ENCODE results near the gene SERINC2.
"Not testable (repeated sequence)": the region's sequence is repeated elsewhere in the genome, so short reads cannot be mapped to it uniquely, and the experiment has no call there.

Gene SERINC2

DNA sequence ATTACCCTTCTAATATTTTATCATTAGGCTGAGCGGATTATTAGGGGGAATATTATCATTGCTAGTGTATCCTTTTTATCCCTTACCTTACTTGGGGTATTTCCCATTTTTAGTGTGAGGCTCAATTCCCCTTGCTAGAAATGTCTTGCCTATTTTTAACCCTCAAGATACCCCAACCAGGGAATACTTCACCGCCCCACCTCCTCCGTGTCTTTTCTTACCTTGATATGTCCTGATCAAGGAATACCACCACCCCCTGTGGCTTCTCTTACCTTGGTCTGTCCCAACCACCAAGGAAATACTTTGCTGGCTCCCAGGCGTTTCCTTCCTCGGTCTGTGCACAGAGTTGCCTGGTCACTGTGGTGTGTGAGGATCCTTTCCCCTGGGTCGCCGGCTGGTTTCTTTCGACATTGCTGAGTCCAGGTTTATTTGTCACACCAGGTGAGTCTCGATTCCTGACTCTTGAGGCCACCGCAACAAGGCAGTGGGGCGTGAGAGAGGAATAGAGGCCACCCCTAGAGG, 57.8 kb downstream of the SERINC2 start:
- no peak for DNase-seq (ENCODE audit: low read depth in 3 of 3)

DNA sequence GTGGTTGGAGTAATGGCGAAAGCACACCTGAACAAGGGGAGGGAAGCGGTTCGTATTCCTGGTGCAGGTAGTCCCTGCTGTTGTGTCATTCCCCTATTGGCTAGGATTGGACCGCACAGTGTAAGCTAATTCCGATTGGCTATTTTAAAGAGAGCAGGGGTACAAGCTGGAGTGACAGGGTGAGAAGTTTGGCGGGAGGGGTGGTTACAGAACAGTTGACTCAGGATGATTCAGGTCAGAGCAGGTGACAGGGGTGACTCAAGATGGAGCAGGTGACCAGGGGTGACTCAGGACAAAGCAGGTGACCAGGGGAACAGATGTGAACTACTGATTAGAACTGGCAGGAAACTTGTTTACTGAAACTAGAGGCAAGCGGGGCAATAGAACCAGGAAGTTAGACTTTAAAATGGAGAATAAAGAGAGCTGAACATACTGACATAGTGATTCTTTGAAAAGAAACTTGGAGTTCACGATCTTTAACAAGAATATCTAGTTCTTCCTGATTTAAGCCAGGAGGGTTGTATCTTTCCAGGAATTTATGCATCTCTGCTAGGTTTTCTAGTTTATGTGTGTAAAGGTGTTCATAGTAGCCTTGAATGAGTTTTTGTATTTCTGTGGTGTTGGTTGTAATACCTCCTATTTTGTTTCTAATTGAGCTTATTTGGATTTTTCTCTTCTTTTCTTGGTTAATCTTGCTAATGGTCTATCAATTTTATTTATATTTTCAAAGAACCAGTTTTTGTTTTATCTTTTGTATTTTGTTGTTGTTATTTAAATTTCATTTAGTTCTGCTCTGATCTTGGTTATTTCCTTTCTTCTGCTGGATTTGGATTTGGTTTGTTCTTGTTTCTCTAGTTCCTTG, 58.7 kb downstream of the SERINC2 start:
- not testable (repeated sequence) for DNase-seq (ENCODE audit: low read depth in 3 of 3)

DNA sequence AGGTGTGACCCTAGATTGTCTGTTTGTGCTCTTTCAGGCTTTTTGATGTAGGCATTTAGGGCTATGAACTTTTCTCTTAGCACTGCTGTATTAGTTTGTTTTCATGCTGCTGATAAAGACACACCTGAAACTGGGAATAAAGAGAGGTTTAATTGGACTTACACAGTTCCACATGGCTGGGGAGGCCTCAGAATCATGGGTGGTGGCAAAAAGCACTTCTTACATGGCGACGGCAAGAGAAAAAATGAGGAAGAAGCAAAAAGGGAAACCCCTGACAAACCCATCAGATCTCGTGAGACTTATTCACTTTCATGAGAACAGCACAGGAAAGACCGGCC, 59.3 kb downstream of the SERINC2 start:
- DNase-seq (ENCODE audit: low read depth in 3 of 3): not testable (repeated sequence)

DNA sequence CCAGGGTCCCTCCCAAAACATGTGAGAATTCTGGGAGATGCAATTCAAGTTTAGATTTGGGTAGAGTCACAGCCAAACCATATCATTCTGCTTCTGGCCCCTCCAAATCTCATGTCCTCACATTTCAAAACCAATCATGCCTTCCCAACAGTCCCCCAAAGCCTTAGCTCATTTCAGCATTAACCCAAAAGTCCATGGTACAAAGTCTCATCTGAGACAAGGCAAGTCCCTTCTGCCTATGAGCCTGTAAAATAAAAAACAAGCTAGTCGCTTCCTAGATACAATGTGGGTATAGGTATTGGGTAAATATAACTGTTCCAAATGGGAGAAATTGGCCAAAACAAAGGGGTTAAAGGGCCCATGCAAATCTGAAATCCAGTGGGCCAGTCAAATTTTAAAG, 59.7 kb downstream of the SERINC2 start:
- DNase-seq (ENCODE audit: low read depth in 3 of 3): not testable (repeated sequence)

- DNase-seq (ENCODE audit: low read depth in 3 of 3): not testable (repeated sequence)
These were observed 60.5 kb downstream of the SERINC2 start for GRCh38 chr1:31473508-31473907.

GRCh38 chr1:31474567-31474966, 61.6 kb downstream of the SERINC2 start:
- not testable (repeated sequence) for DNase-seq (ENCODE audit: low read depth in 3 of 3)

DNA sequence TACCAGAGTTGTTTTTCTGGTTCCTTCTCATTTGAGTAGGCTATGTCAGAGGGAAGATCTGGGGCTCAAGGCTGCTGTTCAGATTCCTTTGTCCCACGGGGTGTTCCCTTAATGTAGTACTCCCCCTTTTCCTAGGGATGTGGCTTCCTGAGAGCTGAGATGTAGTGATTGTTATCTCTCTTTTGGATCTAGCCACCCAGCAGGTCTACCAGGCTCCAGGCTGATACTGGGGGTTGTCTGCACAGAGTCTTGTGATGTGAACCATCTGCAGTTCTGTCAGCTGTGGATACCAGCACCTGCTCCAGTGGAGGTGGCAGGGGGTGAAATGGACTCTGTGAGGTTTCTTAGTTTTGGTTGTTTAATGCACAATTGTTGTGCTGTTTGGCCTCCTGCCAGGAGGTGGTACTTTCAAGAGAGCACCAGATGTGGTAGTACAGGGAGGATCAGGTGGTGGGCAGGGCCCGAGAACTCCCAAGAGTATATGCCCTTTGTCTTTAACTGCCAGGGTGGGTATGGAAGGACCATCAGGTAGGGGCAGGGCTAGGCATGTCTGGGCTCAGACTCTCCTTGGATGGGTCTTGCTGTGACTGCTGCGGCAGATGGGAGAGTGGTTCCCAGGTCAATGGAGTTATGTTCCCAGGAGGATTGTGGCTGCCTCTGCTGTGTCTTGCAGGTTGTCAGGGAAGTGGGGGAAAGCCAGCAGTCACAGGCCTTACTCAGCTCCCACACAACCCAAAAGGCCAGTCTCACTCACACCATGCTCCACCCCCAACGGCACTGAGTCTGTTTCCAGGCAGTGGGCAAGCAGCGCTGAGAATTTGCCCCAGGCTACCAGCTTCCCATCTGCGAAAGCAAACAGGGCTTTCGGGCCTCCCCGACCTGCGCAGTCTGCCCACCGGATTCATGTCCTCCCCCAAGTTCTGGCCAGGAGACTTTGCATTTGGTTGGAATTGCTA, 64.2 kb downstream of the SERINC2 start:
- no peak for DNase-seq (ENCODE audit: low read depth in 3 of 3)

DNA sequence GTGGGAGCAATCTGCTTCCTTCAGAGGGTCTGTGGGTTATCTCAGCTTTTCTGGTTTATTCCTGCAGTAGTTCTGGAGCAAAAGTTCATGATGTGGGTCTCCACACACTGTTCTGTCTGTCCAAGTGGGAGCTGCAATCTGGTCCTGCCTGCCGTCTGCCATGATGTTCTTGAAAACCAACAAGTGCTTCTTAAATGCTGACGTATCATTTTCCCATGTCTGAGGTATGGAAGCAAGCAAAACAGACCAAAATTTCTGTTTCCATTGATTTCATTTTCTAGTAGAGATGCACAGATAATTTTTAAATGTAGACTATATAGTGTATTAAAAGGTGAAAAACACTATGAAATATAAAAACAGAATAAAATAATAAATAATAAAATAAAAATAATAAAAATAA, 65.2 kb downstream of the SERINC2 start:
- no peak for DNase-seq (ENCODE audit: low read depth in 3 of 3)

- no peak for DNase-seq (ENCODE audit: low read depth in 3 of 3)
These were observed 66.8 kb downstream of the SERINC2 start for GRCh38 chr1:31479811-31480210.

DNA sequence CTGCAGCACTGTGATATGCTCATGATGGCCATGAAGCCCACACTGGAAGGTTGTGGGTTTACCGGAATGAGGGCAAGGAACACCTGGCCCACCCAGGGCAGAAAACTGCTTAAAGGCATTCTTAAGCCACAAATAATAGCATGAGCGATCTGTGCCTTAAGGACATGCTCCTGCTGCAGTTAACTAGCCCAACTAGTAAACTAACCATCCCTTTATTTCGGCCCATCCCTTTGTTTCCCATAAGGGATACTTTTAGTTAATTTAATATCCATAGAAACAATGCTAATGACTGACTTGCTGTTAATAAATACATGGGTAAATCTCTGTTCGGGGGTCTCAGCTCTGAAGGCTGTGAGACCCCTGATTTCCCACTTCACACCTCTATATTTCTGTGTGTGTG, 67.4 kb downstream of the SERINC2 start:
- not testable (repeated sequence) for DNase-seq (ENCODE audit: low read depth in 3 of 3)

GRCh38 chr1:31482482-31483011, 69.5 kb downstream of the SERINC2 start:
- DNase-seq (ENCODE audit: low read depth in 3 of 3): no peak

- DNase-seq (ENCODE audit: low read depth in 3 of 3): no peak
These were observed 70.3 kb downstream of the SERINC2 start for GRCh38 chr1:31483012-31483946.
